ELF-1 (cell line): ENCODE data around the gene ARHGAP20.

Source experiments
- DNase-seq: peaks from one replicate; pipeline ENCODE4 v3.0.0-alpha.2; 2016; ENCODE audit warnings: low read depth, low spot score

Gene ARHGAP20

DNA sequence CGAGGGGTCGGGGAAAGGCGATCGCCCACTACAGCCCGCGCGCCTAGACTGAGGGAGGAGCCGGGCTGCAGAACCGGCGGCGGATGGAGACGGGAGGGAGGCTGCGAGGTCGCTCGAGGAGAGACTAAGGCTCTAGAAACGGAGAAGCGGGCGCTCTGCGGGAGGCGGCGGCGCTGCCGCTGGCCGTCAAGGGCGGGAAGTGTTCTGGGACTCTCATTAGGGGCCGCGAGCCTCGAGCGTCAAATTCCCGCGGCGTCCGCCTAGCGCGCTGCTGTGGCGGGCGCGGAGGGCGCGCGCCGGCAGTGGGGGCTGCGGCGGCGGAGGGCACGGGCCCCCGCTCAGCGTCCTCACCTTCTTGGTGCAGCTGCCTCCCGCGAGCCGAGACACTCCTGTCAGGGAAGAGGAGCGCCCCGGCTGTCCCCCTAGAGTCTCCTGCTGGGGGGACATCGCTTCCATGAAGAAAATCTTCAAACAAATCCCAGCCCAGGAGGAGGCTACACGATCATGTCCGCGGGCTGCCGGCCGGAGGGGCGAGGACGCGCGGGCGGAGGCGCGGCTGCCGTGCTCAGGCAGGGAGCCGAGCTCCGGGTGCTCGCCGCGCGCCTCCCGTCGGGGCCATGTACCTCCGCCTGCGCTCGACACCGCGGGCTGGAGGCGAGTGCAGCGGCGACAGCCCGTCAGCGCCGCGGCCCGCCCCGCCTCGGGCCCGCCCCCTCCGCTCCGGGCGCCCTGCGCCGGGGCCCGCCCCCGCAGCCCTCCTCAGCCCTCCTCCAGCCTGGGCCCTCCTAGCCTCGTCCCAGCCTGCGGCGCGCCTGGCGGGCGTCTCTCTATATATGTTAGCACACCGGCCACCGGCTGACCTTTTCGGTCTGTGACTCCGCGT is at the start of gene ARHGAP20:
Gene ARHGAP20 (minus strand): TSS at position 662 of the 883 bp plus-strand sequence. CDS start 206 bp downstream, at position 456.
- DNase-seq, result peak; percentile 63

GRCh38 chr11:110761991-110762390 is 49.8 kb upstream of the ARHGAP20 start:
- no peak for DNase-seq

- no peak for DNase-seq
These were observed 48.9 kb upstream of the ARHGAP20 start for GRCh38 chr11:110761131-110761530.

DNA sequence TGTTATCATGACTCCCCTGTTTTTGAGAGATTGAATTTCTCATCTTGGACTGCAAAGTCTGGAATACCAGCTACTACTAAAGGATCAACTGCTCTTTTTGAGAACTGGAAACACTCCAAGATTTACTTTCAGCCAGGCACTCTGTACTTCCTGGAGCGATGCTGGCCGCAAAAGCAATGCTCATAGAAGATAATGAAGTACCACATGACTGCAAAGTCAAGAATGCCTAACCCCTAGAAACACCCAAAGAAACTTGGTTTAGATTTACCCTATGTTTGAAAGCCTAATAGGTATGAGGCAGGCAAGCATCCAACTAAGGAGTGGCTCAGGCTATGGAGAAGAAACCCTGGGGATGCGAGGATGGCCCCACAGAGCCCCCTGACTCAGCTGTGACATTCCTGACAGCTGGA is 47.7 kb upstream of the ARHGAP20 start:
- no peak for DNase-seq

- DNase-seq, result no peak
These were observed 45.9 kb upstream of the ARHGAP20 start for GRCh38 chr11:110757962-110758755.

DNA sequence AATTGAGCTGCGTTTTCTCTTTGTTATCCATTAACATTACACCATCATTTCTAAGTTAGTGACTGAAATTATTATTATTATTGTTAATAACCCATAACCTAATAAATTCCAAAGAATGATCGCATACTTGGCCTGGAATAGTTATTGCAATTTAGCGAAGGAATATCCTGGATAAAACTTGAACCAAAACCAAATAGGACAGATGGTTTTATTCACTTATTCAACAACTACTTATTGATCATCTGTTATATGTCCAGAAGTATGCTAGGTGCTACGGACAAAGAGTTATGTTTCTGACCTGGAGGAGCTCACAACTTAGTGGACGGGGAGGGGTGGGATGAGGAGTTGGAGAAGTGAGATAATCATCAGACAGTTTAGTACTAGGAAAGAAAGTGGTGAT is 44.8 kb upstream of the ARHGAP20 start:
- DNase-seq, result no peak

- no peak for DNase-seq
These were observed 43.7 kb upstream of the ARHGAP20 start for GRCh38 chr11:110755941-110756340.

GRCh38 chr11:110752890-110753289 is 40.7 kb upstream of the ARHGAP20 start:
- no peak for DNase-seq

- DNase-seq, result no peak
These were observed 37.9 kb upstream of the ARHGAP20 start for GRCh38 chr11:110750100-110750499.

DNA sequence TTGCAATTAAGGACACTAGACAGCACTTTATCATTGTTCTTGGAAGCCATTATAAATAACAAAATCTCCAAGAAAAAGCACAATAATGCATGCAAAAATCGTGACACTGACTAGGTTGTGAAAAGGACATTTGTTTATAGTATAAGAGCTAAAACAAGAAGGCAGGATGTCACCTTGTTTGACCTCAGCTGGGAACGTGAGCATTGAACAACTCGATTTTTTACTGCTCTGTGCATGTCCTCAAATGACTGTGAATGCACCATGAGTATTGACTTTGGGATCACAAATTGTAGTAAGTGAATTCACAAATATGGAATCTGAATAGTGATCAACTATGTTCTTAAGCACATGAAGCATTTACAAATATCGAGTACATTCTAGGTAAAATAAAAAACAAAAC is 35.3 kb upstream of the ARHGAP20 start:
- DNase-seq, result no peak

- no peak for DNase-seq
These were observed 26.4 kb upstream of the ARHGAP20 start for GRCh38 chr11:110738641-110739040.

DNA sequence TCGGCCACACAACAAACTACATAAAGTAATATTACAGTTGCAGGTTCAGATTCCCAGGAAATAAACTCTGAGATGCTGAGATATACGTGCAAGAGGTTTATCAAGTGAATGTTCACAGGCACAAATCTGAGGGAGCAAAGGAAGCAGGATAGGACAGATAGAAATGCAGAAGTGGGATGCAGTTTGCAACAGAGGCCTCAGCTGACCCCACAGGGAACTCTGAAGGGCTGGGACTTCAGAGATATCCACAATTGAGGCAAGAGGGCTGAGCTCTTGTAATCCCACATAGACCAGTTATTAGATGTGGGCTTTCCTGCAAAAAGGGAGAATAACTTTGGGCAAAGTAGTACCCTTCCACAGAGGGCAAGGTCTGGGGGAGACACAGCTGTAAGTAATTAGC is 25.4 kb upstream of the ARHGAP20 start:
- DNase-seq, result no peak

DNA sequence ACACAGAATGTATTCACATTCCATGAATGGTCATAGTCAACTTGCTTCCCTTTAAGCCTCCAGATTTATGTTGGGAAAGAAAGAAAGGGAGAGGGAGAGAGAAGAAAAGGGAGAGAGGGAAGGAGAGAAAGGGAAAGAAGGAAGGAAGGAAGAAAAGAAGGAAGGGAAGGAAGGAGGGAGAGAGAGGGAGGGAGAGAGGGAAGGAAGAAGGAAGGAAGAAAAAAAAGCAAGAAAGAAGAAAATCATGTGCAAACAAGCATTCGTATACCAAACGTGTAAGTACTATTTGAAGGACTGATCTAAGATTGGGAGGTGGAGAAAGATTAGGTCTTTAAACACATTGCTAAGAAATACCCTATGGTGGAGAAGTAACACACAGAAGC is 23.9 kb upstream of the ARHGAP20 start:
- no peak for DNase-seq

- DNase-seq, result no peak
These were observed 23.4 kb upstream of the ARHGAP20 start for GRCh38 chr11:110735455-110736170.

- DNase-seq, result no peak
These were observed 22.6 kb upstream of the ARHGAP20 start for GRCh38 chr11:110734790-110735189.

- DNase-seq, result no peak
These were observed 18.5 kb upstream of the ARHGAP20 start for GRCh38 chr11:110730773-110731172.

- no peak for DNase-seq
These were observed 16.6 kb upstream of the ARHGAP20 start for GRCh38 chr11:110728883-110729282.

- no peak for DNase-seq
These were observed 16.2 kb upstream of the ARHGAP20 start for GRCh38 chr11:110728476-110728875.

- DNase-seq, result no peak
These were observed 12.1 kb upstream of the ARHGAP20 start for GRCh38 chr11:110724358-110724757.

- no peak for DNase-seq
These were observed 8.4 kb upstream of the ARHGAP20 start for GRCh38 chr11:110720431-110721275.

- no peak for DNase-seq
These were observed 4.1 kb upstream of the ARHGAP20 start for GRCh38 chr11:110716361-110716760.
